Naive thymus-derived CD4-positive, alpha-beta T cell (primary cell): ENCODE data around the gene ARHGAP12. TPM values are rescaled to one million over a fixed set of nuclear protein-coding genes. Genes with fewer than 3 reads are reported as not detected.
"Not testable (repeated sequence)": the region's sequence is repeated elsewhere in the genome, so short reads cannot be mapped to it uniquely, and the experiment has no call there.

Experiments used
- ATAC-seq: fragments of 150-1000 bp; cut with Tn5 transposase; 2 replicates; pipeline ENCODE4 v1.10.0; 2021; ENCODE audit warnings: mild to moderate bottlenecking, moderate library complexity
- CTCF ChIA-PET: fragments of 350-600 bp; sonication (Branson Sonifier 250); formaldehyde crosslinking; loops from one replicate; lab custom pipeline; 2021; ENCODE audit warnings: antibody characterized with exemption; lab: Charles Lee
- POLR2A ChIA-PET: fragments of 350-600 bp; sonication (Branson Sonifier 250); formaldehyde crosslinking; loops from one replicate; lab custom pipeline; 2021; ENCODE audit warnings: antibody characterized with exemption, inconsistent platforms; lab: Charles Lee
- DNase-seq, 9 donors: peaks; one replicate each; pipeline versions ENCODE4 v3.0.0 to v3.0.0-alpha.2; 2020 to 2022; ENCODE audit warnings: mixed read lengths in 1 of 9
- H3K27ac ChIP-seq: one replicate; pipeline ENCODE4 v1.7.0; 2013; ENCODE audit warnings: mild to moderate bottlenecking, low read depth, low read length, moderate library complexity
- H3K27me3 ChIP-seq, 2 donors: one replicate each; pipeline ENCODE4 v1.7.0; 2013; ENCODE audit warnings: low read length in 2 of 2, mild to moderate bottlenecking in 2 of 2, moderate library complexity in 2 of 2; ENCODE audit not compliant: control insufficient read depth in 2 of 2, insufficient read depth in 2 of 2
- H3K36me3 ChIP-seq, 3 experiments: 1 replicate in 2 of 3; 2 replicates in 1 of 3; pipeline ENCODE4 v1.7.0; 2013; ENCODE audit warnings: low read length in 3 of 3, mild to moderate bottlenecking in 3 of 3, moderate library complexity in 1 of 3; ENCODE audit not compliant: insufficient read depth in 3 of 3, control insufficient read depth in 2 of 3
- H3K4me1 ChIP-seq, 2 donors: one replicate each; pipeline ENCODE4 v1.7.0; 2013; ENCODE audit warnings: low read length in 2 of 2, mild to moderate bottlenecking in 2 of 2, moderate library complexity in 1 of 2; ENCODE audit not compliant: control insufficient read depth in 2 of 2, insufficient read depth in 2 of 2
- H3K4me3 ChIP-seq: 2 replicates; pipeline ENCODE4 v1.7.0; 2013; ENCODE audit warnings: mild to moderate bottlenecking, low read length
- H3K9me3 ChIP-seq, 3 experiments: 1 replicate in 2 of 3; 2 replicates in 1 of 3; pipeline ENCODE4 v1.7.0; 2013; ENCODE audit warnings: low read length in 3 of 3; ENCODE audit not compliant: control insufficient read depth in 2 of 3
- H3K27ac Mint-ChIP-seq, 9 donors: one replicate each; pipeline ENCODE4 v1.8.0; 2020 to 2022; ENCODE audit warnings: mixed read lengths in 9 of 9, mild to moderate bottlenecking in 8 of 9, moderate library complexity in 5 of 9, inconsistent platforms in 2 of 9
- H3K27me3 Mint-ChIP-seq, 5 donors: one replicate each; pipeline ENCODE4 v1.8.0; 2021 to 2022; ENCODE audit warnings: mixed read lengths in 5 of 5, mild to moderate bottlenecking in 1 of 5
- H3K36me3 Mint-ChIP-seq, 5 donors: one replicate each; pipeline ENCODE4 v1.8.0; 2020 to 2022; ENCODE audit warnings: mixed read lengths in 5 of 5, mild to moderate bottlenecking in 3 of 5, inconsistent platforms in 1 of 5
- H3K4me1 Mint-ChIP-seq, 7 donors: one replicate each; pipeline ENCODE4 v1.8.0; 2020 to 2022; ENCODE audit warnings: mixed read lengths in 7 of 7, mild to moderate bottlenecking in 3 of 7, inconsistent platforms in 1 of 7
- H3K4me3 Mint-ChIP-seq, 10 donors: one replicate each; pipeline ENCODE4 v1.8.0; 2020 to 2022; ENCODE audit warnings: mild to moderate bottlenecking in 10 of 10, mixed read lengths in 10 of 10, moderate library complexity in 6 of 10, inconsistent platforms in 2 of 10
- H3K9me3 Mint-ChIP-seq, 11 donors: one replicate each; pipeline ENCODE4 v1.8.0; 2020 to 2022; ENCODE audit warnings: mixed read lengths in 11 of 11, mild to moderate bottlenecking in 4 of 11, inconsistent platforms in 1 of 11, moderate library complexity in 1 of 11
- intact Hi-C, 2 donors: fragments of 100-400 bp; cut with micrococcal nuclease; formaldehyde crosslinking; loops; one replicate each; pipeline ENCODE4 v1.15.1; 2023
- polyA plus RNA-seq, 2 donors: library from polyadenylated mRNA; unstranded; fragments of 300-500 nt; fragmentation: Illumina TruSeq; gene quantifications; one replicate each; pipeline ENCODE4 v1.2.3, GENCODE V29; 2021
- total RNA-seq, 6 experiments: library from RNA in 5 of 6; stranded (reverse) in 5 of 6; gene quantifications; 1 replicate in 5 of 6; 2 replicates in 1 of 6; pipeline ENCODE4 v1.2.3 and lab custom pipeline; 2021 to 2026

Gene ARHGAP12
- total and polyA plus RNA-seq, 7 experiments from 2014 or later = 10.5 to 34.6 (median 22.4) TPM

DNA sequence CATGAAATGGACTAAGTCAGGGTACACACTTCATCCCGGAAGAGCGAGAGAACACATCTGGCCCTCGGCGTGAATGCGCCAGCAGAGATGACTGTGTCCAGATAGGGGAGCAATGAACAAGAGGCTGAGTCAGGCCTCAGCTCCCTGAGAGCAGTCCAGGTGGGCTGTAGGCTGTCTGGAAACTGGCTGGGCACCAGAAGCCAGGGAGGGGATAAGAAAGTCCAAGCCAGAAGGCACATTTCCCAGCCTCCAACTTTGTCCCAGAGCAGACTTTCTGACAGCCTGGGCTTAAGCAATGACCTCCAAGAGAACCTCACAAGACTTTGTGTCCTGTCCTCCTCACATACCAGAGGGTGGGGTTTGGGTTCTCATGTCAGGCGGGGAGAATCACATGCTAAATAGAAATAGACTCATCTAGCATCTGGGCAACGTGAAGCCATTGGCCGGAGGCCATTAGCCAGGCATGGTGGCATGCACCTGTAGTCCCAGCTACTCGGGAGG lies 157.2 kb downstream of the ARHGAP12 start:
- Mint-ChIP-seq H3K9me3 (peaks cover 0 to 5% (median 0%) of the 10 kb centered on the region in 11 donors), H3K27me3 (no peaks in the 10 kb centered on the region), H3K36me3 (no peaks in the 10 kb centered on the region), H3K4me3 (no peak overlapping the region), H3K27ac (no peak overlapping the region), H3K4me1 (no peaks in the 10 kb centered on the region)
- no peak for DNase-seq
- ChIA-PET CTCF (interaction anchor here (2.7 kb wide), 1 partner anchor 10 kb away, joined by 10 read pairs; no protein-coding TSS in a partner anchor), POLR2A (interaction anchor here (0.5 kb wide), 1 partner anchor 590 kb away, joined by 5 read pairs; no protein-coding TSS in a partner anchor)
- intact Hi-C loops = no loop called here
- no peak overlapping the region for H3K27ac ChIP-seq
- no peaks in the 10 kb centered on the region for H3K36me3 ChIP-seq
- H3K4me3 ChIP-seq = no peak overlapping the region
- no peaks in the 10 kb centered on the region for H3K4me1 ChIP-seq
- ATAC-seq = no peak
- H3K9me3 ChIP-seq = no peaks in the 10 kb centered on the region
- no peaks in the 10 kb centered on the region for H3K27me3 ChIP-seq

DNA sequence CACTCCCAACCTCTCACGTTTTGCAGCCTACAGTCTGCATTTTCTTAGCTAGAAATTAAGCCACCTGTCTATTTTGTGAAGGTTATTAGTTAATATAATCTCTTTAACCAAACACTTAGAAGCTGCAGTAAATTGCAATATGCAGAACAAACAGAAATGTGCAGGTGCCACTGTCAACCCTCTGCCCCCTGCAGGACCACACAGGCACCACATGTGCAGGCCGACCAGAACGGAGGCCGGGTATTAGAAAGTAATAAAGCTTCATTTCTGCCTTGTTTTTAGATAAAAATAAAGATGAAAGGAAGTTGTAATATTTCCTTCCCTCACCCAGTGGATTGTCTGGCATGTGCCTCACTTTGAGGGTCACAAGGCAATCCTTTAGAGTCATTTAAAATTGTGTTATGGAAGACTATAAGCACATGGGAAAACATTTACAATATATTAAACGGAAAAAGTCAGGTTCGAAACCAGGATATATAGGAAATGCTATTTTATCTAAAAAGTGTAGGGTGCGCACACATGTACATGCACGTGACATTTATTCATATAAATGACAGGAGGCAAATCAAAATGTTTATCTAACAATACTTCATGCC lies 158.2 kb downstream of the ARHGAP12 start:
- Mint-ChIP-seq H3K4me1 (no peaks in the 10 kb centered on the region), H3K27ac (no peak overlapping the region), H3K27me3 (no peaks in the 10 kb centered on the region), H3K36me3 (no peaks in the 10 kb centered on the region), H3K9me3 (peaks cover 0 to 1% (median 0%) of the 10 kb centered on the region in 11 donors), H3K4me3 (no peak overlapping the region)
- Histone ChIP-seq H3K36me3 (no peaks in the 10 kb centered on the region), H3K4me1 (no peaks in the 10 kb centered on the region), H3K27ac (no peak overlapping the region), H3K4me3 (no peak overlapping the region), H3K27me3 (no peaks in the 10 kb centered on the region), H3K9me3 (no peaks in the 10 kb centered on the region)
- ATAC-seq (peak; percentile 92), DNase-seq (peak; percentile 27 to 69 (median 57))
- ChIA-PET POLR2A (interaction anchor here (0.6 kb wide), 1 partner anchor 889 kb away, joined by 3 read pairs; no protein-coding TSS in a partner anchor), CTCF (interaction anchor here (0.6 to 3.0 kb wide), 11 partner anchors 9 to 1044 kb away, joined by 3 to 14 read pairs (median 4); partner anchors contain the start of gene ZNF438)
- intact Hi-C loops = loop anchor here (1.0 kb wide), 4 partner anchors 687 to 1043 kb away; no protein-coding TSS in a partner anchor

DNA sequence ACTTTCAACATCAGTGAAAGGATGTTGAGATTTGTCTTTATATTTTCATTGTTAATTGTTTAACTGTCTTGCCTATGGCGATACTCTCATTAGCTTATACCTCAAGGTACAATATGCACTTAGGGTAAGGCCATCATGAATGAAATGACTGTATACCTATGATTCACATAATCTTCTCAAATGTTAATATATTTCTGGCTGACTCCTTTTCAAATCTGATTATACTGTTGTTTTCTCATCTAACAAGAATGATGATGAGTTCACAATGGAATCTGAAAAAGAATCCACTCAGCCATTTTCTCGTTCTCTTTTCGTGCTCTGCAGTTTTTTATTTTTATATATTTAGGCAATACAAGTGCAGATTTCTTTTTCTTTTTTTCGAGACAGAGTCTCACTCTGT lies 159.1 kb downstream of the ARHGAP12 start:
- Histone ChIP-seq H3K27ac (no peak overlapping the region), H3K36me3 (no peaks in the 10 kb centered on the region), H3K4me3 (no peak overlapping the region), H3K4me1 (no peaks in the 10 kb centered on the region), H3K27me3 (no peaks in the 10 kb centered on the region), H3K9me3 (no peaks in the 10 kb centered on the region)
- Mint-ChIP-seq H3K9me3 (peaks cover 0 to under 1% (median 0%) of the 10 kb centered on the region in 11 donors), H3K4me1 (no peaks in the 10 kb centered on the region), H3K27me3 (no peaks in the 10 kb centered on the region), H3K4me3 (no peak overlapping the region), H3K36me3 (no peaks in the 10 kb centered on the region), H3K27ac (no peak overlapping the region)
- intact Hi-C loops = no loop called here
- ChIA-PET CTCF (interaction anchor here (0.6 to 3.0 kb wide), 11 partner anchors 8 to 1043 kb away, joined by 3 to 14 read pairs (median 4); no protein-coding TSS in a partner anchor), POLR2A (interaction anchor here (0.6 kb wide), 1 partner anchor 889 kb away, joined by 3 read pairs; no protein-coding TSS in a partner anchor)
- DNase-seq (no peak), ATAC-seq (no peak)

DNA sequence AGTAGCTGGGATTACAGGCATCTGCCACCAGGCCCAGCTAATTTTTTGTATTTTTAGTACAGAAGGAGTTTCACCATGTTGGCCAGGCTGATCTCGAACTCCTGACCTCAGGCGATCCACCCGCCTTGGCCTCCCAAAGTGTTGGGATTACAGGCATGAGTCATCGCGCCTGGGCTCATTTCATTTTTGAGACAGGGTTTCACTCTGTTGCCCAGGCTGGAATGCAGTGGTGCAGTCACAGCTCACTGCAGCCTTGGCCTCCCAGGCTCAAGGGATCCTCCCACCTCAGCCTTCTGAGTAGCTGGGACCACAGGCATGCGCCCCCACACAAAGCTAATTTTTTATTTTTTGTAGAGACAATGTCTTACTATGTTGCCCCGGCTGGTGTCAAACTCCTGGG lies 159.7 kb downstream of the ARHGAP12 start:
- H3K4me1 Mint-ChIP-seq, DNase-seq, intact Hi-C loops, H3K9me3 Mint-ChIP-seq, ATAC-seq, H3K27me3 Mint-ChIP-seq, H3K9me3 ChIP-seq, H3K27ac ChIP-seq, H3K4me3 Mint-ChIP-seq, H3K27me3 ChIP-seq, H3K36me3 Mint-ChIP-seq, H3K4me3 ChIP-seq, H3K27ac Mint-ChIP-seq, H3K4me1 ChIP-seq, H3K36me3 ChIP-seq: not testable (repeated sequence)
- ChIA-PET POLR2A (interaction anchor here (0.7 kb wide), 1 partner anchor 628 kb away, joined by 3 read pairs; no protein-coding TSS in a partner anchor), CTCF (interaction anchor here (1.1 to 3.0 kb wide), 4 partner anchors 8 to 1017 kb away, joined by 5 to 14 read pairs (median 8); partner anchors contain the start of gene ZNF438)

DNA sequence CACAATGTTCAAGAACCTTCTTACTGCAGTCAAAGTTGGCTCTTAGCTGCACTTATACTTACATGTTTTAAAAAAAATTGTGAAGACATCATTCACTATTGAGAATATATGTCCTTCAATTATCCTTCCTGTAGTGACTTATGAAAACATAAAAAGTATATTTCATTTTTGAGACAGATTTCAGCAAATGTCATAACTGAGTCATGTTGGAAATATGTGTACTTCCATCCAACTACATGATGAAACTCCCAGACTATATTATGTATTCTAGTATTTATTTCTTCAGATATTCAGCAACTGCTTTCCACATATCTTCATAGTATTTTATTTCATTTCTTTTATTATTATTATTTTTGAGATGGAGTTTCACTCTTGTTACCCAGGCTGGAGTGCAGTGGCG lies 160.2 kb downstream of the ARHGAP12 start:
- Histone ChIP-seq H3K4me3 (no peak overlapping the region), H3K27ac (no peak overlapping the region), H3K9me3 (no peaks in the 10 kb centered on the region), H3K27me3 (no peaks in the 10 kb centered on the region), H3K36me3 (no peaks in the 10 kb centered on the region), H3K4me1 (no peaks in the 10 kb centered on the region)
- Mint-ChIP-seq H3K36me3 (no peaks in the 10 kb centered on the region), H3K9me3 (peaks cover 0 to 2% (median 0%) of the 10 kb centered on the region in 11 donors), H3K27ac (peak overlapping the region in 1 of 9 donors; percentile 14), H3K27me3 (no peaks in the 10 kb centered on the region), H3K4me3 (no peak overlapping the region), H3K4me1 (no peaks in the 10 kb centered on the region)
- ChIA-PET POLR2A (interaction anchor here (0.7 kb wide), 1 partner anchor 628 kb away, joined by 3 read pairs; no protein-coding TSS in a partner anchor), CTCF (interaction anchor here (0.7 to 3.0 kb wide), 4 partner anchors 106 to 1016 kb away, joined by 3 to 14 read pairs (median 6); partner anchors contain the start of gene ZNF438)
- DNase-seq = no peak
- ATAC-seq = no peak
- intact Hi-C loops = no loop called here

GRCh38 chr10:31765541-31765940 lies 163.1 kb downstream of the ARHGAP12 start:
- intact Hi-C loops = no loop called here
- CTCF ChIA-PET = interaction anchor here (0.8 kb wide), 1 partner anchor 981 kb away, joined by 3 read pairs; no protein-coding TSS in a partner anchor
- no peak for DNase-seq
- Histone ChIP-seq H3K27me3 (no peaks in the 10 kb centered on the region), H3K27ac (no peak overlapping the region), H3K4me1 (peaks cover 3 to 5% of the 10 kb centered on the region in 2 donors), H3K36me3 (no peaks in the 10 kb centered on the region), H3K4me3 (no peak overlapping the region), H3K9me3 (no peaks in the 10 kb centered on the region)
- no peak for ATAC-seq
- no peak overlapping the region for H3K4me3 Mint-ChIP-seq
- no peaks in the 10 kb centered on the region for H3K36me3 Mint-ChIP-seq
- H3K27ac Mint-ChIP-seq = no peak overlapping the region
- peaks cover 0 to 2% (median 0%) of the 10 kb centered on the region in 11 donors for H3K9me3 Mint-ChIP-seq
- H3K27me3 Mint-ChIP-seq = no peaks in the 10 kb centered on the region
- peaks cover 3 to 11% (median 7%) of the 10 kb centered on the region in 7 donors for H3K4me1 Mint-ChIP-seq
- POLR2A ChIA-PET = no interaction called here
